NT2/D1 (cell line): Measurements from ENCODE around the gene TCL1A.
"Not testable (repeated sequence)": the region's sequence is repeated elsewhere in the genome, so short reads cannot be mapped to it uniquely, and the experiment has no call there.

Experiments
- SUZ12 ChIP-seq: IDR thresholded peaks from 2 replicates; pipeline ENCODE4 v1.6.1; 2011; ENCODE audit not compliant: insufficient read length, insufficient read depth; ENCODE audit errors: extremely low read depth
- YY1 ChIP-seq: IDR thresholded peaks from 2 replicates; pipeline ENCODE4 v1.6.1; 2011; ENCODE audit not compliant: insufficient read length, insufficient read depth
- ZNF274 ChIP-seq: IDR thresholded peaks from 2 replicates; pipeline ENCODE4 v1.6.1; 2011; ENCODE audit warnings: mild to moderate bottlenecking, low read depth, low read length

- TF ChIP-seq ZNF274, YY1, SUZ12: not testable (repeated sequence)
These were observed 15.6 kb upstream of the TCL1A start for GRCh38 chr14:95729402-95730028.
